Right kidney (tissue), 1 donor: Measurements from ENCODE around the gene LAPTM5.

Experiments
- DNase-seq: peaks from one replicate; pipeline ENCODE4 v3.0.0-alpha.2; 2016

Gene LAPTM5

DNA sequence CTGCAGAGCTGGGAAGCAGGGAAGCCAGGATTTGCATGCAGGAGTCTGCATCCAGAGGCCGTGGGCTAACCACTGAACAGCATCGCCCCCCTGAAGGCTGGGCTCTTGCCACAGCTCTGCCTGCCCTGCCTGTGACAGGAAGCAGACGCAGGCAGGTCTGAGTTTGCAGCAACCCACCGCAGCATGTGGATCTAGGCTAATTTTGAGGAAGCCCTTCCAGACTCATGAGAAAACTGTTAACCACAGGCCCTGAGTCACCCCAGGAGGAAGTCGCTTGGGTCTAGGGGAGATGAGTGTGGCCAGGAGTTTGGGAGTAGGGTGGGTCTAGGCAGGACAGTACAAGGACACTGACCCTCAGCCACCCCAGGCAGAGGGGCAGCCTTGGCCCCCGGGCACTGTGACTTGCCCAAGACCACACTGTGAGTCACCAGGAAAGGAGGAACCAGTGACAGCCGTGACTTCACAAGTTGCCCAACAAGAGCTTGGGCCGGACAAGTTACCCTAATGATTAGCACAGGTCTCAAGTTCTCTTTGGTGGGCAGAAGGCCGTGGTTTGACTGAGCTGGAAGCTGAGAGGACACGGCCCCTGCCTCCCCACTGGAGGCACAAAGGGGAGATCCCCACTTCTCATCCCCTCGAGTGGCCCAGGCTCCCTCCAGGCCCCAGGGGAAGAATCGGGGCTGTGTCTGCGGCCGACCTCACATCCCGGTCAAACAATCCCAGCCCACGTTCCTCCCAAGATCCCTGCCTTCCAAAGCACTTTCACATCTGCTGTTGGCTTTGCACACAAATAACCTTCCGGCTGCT is 826 bp downstream of the LAPTM5 start:
- no peak for DNase-seq

DNA sequence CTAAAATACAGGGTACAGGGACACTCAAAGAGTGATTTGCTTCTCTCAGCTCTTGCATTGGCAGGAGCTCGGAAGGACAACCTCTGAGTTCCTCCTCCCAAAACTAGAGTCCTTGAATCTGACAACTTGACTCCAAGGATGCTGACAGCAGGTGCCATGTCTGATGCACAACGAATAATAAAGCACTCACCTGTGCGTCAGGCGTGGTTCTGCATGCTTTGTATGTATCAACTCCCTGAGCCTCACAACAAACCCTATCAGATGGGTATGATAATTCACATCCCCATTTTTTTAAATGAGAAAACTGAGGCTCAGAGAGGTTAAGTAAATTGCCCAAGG is 1.4 kb downstream of the LAPTM5 start:
- DNase-seq: no peak

DNA sequence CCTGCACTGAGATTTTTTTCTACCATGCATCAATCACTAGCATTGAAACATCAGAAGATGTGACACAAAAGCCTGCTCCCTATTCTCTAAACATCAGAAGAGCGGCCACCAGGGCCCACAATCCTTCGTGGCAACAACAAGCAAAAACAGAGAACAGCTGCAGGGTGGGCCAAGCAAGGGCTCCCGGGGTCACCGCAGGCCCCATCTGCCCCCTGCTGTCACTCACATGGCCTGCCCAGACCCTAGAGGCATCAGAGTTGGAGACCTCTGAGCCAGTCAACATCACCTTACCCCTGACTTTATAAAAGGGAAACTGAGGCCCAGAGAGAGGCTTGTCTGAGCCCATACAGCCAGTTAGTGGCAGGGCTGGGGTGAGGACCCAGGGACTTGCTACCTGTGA is 1.8 kb downstream of the LAPTM5 start:
- no peak for DNase-seq

DNA sequence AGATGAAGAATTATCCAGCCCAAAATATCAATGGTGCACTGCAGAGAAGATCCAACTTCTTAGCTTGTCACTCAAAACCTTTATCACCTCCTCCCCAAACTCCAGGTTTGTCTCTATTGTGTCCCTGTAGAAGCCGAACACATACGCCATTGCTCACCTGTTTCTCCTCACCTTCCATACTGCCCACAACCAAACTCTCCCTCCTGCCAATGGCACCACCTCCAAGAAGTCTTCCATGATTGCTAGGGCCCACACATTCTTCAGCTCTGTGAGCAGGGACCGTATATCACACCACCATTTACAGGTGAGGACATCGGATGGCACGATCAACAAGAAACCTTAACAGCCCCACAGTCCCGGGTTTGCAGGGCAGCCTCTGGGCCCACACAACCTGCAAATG is 2.2 kb downstream of the LAPTM5 start:
- DNase-seq: no peak

DNA sequence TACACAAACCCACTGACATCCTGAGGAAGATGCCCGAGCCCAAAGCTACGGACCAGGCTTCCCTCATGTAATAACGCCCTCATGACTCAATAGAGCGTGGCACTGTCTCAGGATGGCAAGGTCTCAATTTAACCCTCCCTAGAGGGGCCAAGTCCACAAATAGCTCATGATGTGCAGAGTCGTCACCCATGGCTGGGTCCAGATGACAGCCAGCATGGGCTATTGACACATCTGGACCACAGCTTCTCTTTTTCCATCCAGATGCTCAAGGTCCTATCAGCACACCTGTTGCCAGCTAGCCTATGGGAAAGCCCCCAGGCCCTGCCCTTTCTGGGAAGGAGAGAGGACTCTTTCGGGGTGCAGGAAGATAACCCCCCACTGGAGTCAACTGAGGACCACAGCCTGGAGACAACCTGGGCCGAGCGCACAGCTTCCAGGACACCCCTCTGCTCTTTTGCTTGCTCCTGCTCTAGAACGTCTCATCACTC is 2.8 kb downstream of the LAPTM5 start:
- DNase-seq: no peak

DNA sequence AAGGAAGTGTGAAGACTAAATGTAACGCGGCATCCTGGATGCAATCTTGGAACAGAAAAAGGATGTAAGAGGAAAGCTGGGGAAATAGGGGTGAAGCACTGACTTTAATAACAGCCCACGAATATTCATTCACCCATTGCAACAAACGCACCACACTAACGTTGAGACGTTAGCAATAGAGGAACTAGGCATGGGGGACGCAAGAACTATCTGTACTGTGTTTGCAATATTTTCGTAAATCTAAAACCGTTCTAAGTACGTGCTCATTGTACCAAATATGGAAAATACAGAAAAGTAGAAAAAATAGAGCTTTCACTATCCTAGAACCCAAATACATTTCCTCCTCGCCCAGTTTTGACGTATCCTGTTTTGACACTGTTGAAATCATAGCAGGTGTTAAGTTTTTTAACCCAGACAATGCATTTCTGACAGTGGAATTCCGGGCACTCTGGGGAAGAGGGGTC is 3.9 kb downstream of the LAPTM5 start:
- DNase-seq: no peak

DNA sequence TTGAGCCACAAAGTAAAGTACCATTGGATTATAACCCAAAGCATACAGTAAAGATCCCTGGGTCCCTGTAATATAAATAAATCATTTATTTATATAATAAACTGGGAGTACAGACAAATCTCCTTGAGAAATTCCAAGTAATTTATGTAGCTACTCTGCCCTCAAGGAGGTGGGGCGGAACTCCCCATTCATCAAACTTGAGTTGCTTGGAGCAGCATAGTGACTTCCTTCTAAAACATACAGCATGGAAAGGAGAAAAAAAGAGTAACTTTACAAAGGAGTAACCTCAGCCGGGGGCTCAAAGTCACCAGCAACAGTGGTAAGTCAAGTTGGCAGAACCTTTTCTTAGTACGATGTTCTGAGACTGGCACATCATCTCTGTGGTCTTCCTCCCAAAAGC is 4.5 kb downstream of the LAPTM5 start:
- DNase-seq: no peak

DNA sequence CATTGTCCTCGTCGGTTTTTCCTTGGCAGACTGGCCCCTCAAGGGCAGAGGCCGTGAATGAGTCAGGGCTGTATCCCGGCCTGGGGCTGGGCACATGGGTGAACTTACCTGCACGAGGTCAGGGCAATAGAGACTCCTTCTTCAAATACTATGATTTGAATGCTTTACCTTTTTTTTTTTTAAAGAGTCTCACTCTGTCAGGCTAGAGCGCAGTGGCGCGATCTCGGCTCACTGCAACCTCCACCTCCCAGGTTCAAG is 5.0 kb downstream of the LAPTM5 start:
- no peak for DNase-seq

DNA sequence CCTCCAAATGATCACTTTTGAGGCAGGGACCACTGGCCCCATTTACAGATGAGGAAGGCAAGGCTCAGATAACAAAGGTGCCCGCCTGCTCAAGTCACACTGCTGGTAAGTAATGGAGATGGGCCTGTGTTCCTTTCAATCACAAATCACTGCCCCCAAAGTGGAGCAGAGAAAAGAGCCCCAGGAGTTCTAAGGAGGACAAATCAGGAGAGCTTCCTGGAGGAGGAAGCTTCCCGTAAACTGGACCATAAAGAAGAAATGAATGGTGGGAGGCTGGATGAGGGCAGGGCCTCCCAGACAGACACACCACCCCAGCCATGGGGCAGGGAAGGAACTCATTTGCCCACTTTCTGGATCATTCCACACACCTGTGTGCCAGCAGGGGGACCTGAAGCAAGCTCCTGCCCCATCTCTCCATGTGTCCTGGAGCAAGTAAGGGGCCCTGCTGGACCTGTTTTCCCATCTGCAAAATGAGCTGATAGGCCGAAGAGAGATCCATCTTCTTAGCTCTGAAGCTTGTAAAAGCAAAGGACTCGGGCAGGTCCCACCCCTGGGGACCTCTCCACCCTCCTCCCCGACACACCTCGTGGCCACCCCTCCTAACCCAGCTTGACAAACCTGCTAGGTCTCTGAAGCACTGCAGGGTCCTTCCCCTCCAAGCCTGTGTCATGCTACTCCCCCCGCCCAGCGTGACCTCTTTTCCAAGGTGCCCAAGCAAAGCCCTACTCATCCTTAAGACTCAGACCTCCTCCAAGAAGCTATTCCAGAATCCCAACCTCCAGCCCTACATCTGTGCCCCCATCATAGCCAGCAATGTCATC is 5.5 kb downstream of the LAPTM5 start:
- DNase-seq: no peak

DNA sequence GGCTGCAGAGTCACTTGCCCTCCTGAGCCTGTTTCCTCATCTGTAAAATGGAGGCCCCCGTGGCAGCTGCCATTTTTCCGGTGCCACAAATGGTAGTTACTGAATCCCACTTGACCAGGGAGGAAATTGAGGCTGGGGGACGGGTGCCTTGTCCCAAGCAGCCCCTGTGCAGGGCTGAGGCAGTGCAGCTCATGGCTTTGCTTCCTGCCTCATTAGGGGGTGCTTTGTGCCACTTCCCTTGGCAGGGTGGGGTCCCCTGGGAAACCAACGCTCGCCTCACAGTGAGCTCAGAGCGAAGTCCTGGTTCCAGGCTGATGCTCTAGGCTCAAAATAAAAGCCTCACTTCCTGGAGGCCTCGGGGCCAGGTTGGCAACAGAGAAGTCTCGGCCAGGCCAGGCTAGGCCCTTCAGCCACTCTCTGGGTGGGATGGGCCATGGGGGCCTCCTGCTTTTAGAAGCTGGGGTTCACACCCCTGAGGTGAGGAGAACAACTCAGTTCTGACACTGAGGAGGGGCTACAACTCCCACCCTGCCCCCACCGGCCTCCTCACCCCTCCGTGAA is 6.8 kb downstream of the LAPTM5 start:
- DNase-seq: no peak

DNA sequence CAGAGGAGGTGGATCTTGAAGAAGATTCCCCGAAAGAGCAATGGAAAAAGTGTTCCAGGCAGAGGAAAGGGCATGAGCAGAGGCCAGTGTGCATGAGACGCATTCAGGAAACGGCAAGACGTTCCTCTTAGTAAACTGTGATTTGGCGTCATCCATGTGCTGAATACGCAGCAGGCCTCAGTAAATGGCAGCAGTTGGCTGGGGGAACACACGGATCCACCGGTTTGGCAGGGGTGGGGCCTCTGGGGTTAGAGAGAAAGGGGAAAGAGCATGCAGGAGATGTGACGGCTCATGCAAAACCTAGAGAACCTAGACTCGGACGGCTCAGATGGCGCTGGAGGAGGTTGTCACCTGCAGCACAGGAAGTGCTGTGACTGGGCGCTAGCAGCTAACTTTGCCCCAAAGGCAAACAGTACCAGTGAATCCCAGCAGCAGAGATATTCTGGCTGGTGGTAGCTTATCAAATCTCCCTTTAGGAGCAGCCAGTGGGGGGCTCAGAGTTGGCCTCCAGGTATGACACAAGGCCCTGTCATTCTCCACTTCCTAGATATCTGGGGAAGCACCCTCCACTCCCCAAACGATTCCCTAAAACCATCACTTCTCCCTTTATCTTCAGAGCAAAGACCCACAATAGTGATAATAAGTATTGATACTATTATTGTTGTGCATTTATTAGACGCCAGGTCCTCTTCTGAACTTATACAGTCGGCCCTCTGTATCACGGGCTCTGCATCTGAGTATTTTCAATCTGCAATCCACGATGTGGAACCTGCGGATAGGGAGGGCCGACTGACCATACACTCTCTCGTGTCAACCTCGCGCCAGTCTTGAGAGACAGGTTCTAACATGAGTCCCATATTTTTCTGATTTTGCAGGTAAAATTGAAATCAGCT is 7.6 kb downstream of the LAPTM5 start:
- no peak for DNase-seq

DNA sequence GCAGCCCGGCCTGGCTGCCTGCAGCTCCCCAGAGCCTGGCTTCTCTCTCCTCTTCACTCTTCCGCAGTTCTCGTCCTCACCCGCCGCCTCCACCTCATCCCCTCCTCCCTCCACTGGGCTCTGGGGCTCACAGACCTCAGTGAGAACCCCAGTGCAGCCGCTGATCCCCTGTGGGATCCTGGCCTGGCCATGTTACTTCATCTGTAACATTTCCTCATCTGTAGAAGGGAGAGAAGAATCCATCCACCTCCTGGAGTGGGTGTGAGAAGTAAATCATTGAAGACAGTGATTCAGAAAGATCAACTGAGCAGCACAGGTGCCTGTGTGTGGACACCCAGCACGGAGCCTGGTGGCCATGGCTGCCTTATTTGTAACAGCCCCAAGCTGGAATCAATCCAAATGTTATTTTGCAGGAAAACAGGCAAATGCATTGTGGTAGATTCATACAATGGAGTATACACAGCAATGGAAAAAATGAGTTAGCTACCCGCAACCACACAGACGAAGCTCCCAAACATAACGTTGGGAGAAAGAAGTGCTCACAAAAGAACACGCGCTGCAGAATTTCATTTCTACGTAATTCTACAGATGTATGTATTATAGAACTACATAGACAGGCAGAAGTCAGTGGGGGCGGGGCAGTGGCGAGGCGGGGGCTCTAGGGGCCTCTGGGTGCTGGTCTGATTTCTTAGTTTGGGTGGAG is 8.7 kb downstream of the LAPTM5 start:
- no peak for DNase-seq

DNA sequence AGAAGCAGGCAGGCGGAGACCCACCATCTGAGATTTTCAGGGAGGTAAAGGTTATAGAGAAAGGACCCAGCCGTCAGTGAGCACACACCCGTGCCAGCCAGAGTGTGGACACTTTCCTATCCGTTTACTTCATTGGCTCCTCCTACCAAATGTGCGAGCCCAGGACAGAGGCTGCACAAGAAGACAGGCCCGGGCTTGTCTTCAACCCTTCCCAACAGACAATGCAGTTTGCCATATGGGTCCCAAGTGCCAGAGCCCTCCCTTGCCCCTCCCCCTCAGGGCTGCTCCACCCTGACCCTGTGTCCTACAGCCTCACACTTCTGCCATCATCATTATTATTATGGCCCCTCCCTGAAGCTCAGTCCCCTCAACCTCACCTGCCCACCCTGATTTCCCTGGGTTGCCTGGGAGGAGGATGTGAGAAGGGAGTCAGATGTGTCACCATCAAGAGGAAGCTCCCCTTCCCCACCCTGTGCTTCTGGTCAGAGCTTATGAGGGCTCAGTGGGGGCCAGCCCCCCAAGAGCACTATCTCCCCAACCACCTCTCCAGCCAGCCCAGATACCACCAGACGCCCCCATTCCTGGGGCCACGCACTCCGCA is 9.4 kb downstream of the LAPTM5 start:
- DNase-seq: no peak

DNA sequence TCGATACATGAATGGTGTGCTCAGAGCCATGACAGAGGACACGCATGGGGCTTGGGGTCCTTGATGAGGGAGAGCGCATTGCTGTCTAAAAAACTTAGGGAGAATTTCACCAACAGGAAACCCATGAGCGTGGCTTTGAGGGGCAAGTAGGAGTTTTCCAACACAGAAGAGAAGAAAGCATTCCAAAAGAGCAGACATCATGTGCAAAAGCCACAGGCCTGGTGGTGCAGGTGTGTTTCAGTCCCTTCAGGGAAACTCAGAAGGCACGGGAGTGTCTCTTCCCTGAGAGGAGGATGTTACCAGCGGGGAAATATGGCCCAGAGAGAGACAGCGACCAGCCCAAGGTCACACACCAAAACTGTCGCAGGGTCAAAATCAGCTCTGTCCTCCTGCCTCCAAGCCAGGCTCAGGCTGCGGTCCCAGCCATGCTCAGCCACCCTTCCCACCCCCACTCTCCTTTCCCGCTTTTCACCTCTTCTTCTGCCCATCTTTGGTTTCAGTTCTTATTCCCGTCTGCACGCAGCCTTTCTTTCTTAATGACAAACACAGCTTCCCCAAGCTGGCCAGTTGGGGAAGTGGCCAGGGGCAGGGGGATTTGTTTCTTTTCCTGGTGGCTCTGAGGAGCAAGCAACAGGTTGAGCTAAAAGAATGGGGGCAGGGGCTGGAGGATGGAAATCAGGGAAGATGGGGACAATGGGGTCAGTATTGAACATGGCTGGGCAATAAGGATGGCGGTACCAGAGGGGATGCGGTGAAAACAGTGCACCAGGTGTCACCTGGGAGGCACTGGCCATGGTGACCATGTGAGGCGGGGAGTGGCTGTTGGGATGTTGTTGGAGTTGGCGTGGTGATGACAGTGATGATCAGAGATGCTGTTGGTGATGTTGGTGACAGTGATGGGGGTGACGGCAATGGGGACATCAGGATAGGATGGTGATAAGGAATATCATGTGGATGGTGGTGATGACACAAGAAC is 10.3 kb downstream of the LAPTM5 start:
- no peak for DNase-seq

DNA sequence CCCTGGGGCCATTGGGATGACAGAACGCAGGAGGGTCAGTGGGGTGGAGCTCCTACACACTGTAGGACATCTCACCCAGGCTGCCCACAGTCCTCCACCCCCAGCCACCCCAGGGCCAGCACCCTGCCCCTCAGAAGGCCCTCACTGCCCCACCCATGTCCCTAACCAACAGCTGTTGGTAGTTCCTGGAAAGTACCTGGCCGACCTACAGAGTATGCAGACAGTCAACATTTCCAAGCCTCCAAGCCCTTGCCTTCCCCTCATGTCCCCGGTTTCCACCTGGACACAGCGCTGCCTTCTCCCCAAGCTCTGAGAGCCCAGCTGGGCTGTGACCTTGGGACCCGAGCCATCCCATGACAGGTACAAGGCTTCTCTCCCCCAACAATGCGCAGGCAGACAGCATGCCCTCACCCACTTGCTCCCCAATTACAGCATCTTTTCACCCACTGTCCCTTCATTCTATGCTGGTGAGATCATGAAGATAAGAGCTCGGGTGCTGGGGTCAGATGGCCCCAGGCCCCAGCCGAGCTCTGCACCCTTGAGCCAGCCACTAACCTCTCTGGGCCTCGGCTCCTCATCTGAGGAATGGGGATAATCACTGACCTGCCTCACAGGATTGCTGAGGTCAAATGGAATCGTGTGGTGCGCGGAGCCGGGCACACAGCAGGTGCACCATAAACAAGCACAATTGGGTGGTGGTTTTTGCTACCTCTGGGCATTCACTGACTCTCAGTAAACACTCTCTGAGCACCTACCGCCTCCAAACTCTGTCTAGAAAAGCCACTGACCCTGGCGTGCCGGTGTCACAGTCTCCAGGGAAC is 11.2 kb downstream of the LAPTM5 start:
- no peak for DNase-seq

DNA sequence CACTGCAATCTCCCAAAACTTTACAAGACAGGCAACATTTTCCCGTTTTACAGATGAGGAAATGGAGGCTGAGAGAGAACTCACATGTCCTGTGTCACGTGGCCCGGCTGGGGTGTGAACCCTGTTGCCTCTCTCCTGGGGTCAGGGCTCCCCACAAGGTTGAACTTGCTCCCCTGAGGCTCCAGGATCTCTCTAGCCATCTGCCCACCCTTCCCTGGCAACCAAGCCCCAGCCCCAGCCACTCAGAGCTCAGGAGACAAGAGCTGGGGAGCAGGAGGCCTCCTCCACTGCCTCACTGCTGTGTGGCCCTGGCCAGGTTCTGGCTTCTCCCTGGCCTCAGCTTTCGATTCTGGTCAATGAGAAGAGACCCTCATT is 11.8 kb downstream of the LAPTM5 start:
- no peak for DNase-seq

DNA sequence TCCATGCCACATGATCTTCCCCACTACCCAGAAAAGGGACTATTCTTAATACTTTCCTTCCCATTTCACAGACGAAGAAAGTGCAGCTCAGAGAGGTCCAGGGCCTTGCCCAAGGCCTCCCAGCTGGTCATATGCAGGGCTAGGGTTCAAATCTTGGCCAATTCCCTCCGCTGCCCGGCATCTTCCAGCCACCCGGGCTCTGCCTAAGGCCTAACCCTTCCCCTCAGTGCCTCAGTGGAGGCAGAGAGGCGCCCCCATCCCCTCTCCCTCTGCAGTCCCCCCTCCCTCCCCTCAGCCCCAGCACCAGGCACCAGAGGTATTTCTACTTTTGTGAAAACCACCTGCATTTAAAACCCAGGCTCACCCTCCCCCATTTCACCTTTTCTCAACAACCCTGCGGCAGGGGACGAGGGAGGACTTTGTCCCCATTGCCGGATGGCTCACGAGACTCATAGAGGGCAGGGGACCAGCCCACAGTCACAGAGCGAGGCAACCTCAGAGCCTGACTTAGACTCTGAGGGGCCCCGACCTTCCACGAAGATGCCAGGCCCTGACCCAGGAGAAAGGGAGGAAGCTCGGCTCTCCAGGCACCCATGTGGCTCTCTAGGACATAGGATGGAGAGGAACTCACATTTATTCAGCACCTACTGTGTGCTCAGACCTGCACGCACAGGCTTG is 12.3 kb downstream of the LAPTM5 start:
- no peak for DNase-seq

DNA sequence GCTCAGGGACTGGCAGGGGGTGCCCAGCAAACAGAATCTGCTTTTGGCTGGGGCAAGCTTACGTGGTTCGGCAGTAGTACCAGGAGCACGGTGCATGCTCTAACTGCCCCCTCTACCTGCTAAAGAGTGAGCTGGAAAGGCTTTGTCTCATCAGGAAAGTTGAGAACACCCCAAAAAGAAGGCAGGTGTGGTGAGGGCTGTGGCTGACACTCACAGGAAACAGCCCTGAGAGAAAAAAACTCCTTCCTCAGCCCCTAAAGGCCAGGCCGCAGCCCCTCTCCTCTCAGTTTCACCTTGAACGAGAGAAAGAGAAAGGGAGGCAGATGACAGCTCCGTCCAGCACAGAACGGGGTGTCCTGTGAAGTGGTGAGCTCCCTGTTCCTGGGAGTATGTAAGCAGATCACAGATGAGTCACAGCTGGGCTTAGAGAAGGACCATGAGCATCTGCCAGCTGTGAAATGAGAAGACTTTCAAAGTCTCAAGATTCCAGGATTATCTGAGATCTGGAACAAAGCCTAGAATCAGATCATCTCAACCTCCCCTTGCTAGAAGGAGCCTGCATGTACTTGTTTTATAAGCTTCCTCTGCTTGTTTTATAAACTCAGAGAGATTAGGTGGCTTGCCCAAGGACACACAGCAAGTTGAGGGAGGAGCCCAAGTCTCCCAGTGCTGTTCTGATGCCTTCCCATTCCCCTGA is 13.4 kb downstream of the LAPTM5 start:
- no peak for DNase-seq
